HEK293 (cell line): Measurements from ENCODE around the gene MT1B.

Experiments
- EGR2 ChIP-seq: fragments of 450-650 bp; formaldehyde crosslinking; IDR thresholded peaks from 2 replicates; pipeline ENCODE4 v1.5.1; 2016; ENCODE audit warnings: low read depth, missing biosample characterization, missing genetic modification characterization
- HOXD13 ChIP-seq: sonication (generic); formaldehyde crosslinking; IDR thresholded peaks from 2 replicates; pipeline ENCODE4 v1.8.0; 2022; ENCODE audit warnings: missing genetic modification reagents, borderline replicate concordance
- KLF1 ChIP-seq: fragments of 450-650 bp; formaldehyde crosslinking; IDR thresholded peaks from 2 replicates; pipeline ENCODE4 v1.5.1; 2016; ENCODE audit warnings: missing biosample characterization, missing genetic modification characterization
- KLF16 ChIP-seq: fragments of 450-650 bp; formaldehyde crosslinking; IDR thresholded peaks from 2 replicates; pipeline ENCODE4 v1.5.1; 2017; ENCODE audit warnings: missing biosample characterization, missing genetic modification characterization
- KLF9 ChIP-seq: fragments of 450-650 bp; formaldehyde crosslinking; IDR thresholded peaks from 2 replicates; pipeline ENCODE4 v1.5.1; 2016; ENCODE audit warnings: missing biosample characterization, missing genetic modification characterization, low read depth
- ZBTB17 ChIP-seq: fragments of 450-650 bp; formaldehyde crosslinking; IDR thresholded peaks from 2 replicates; pipeline ENCODE4 v1.5.1; 2016; ENCODE audit warnings: missing biosample characterization, missing genetic modification characterization
- ZBTB20 ChIP-seq: fragments of 450-650 bp; formaldehyde crosslinking; IDR thresholded peaks from 2 replicates; pipeline ENCODE4 v1.5.1; 2016; ENCODE audit warnings: missing biosample characterization, missing genetic modification characterization
- ZBTB8A ChIP-seq: fragments of 450-650 bp; formaldehyde crosslinking; IDR thresholded peaks from 2 replicates; pipeline ENCODE4 v1.5.1; 2016; ENCODE audit warnings: missing biosample characterization, missing genetic modification characterization
- ZIC2 ChIP-seq: fragments of 450-650 bp; formaldehyde crosslinking; IDR thresholded peaks from 2 replicates; pipeline ENCODE4 v1.5.1; 2016; ENCODE audit warnings: missing biosample characterization, missing genetic modification characterization
- ZNF121 ChIP-seq: fragments of 450-650 bp; formaldehyde crosslinking; IDR thresholded peaks from 2 replicates; pipeline ENCODE4 v1.5.1; 2016; ENCODE audit warnings: missing biosample characterization, missing genetic modification characterization
- ZNF248 ChIP-seq: fragments of 450-650 bp; formaldehyde crosslinking; IDR thresholded peaks from 2 replicates; pipeline ENCODE4 v1.5.1; 2017; ENCODE audit warnings: missing biosample characterization, missing genetic modification characterization
- ZNF514 ChIP-seq: fragments of 450-650 bp; formaldehyde crosslinking; IDR thresholded peaks from 2 replicates; pipeline ENCODE4 v1.5.1; 2016; ENCODE audit warnings: missing biosample characterization, missing genetic modification characterization
- ZNF596 ChIP-seq: fragments of 450-650 bp; IDR thresholded peaks from 2 replicates; pipeline ENCODE4 v1.5.0; 2018; ENCODE audit warnings: missing biosample characterization, mild to moderate bottlenecking, missing genetic modification characterization, moderate library complexity
- ZNF660 ChIP-seq: fragments of 450-650 bp; IDR thresholded peaks from 2 replicates; pipeline ENCODE4 v1.5.1; 2018; ENCODE audit warnings: missing biosample characterization, mild to moderate bottlenecking, missing genetic modification characterization
- ZNF76 ChIP-seq: fragments of 450-650 bp; formaldehyde crosslinking; IDR thresholded peaks from 2 replicates; pipeline ENCODE4; 2016; ENCODE audit warnings: low read depth, missing biosample characterization, missing genetic modification characterization, borderline replicate concordance
- TF ChIP-seq, protein P1 (sequence below): fragments of 450-650 bp; formaldehyde crosslinking; IDR thresholded peaks from 2 replicates; pipeline ENCODE4 v1.5.1; 2016; ENCODE audit warnings: missing biosample characterization, missing genetic modification characterization
- TF ChIP-seq, protein P2 (sequence below): fragments of 450-650 bp; formaldehyde crosslinking; conservative IDR thresholded peaks from 2 replicates; pipeline ENCODE4 v1.5.1; 2016; ENCODE audit warnings: low read depth, missing biosample characterization, missing genetic modification characterization
- TF ChIP-seq, protein P3 (sequence below): fragments of 450-650 bp; formaldehyde crosslinking; IDR thresholded peaks from 2 replicates; pipeline ENCODE4 v1.5.1; 2016; ENCODE audit warnings: missing biosample characterization, missing genetic modification characterization, borderline replicate concordance
- TF ChIP-seq, protein P4 (sequence below): fragments of 450-650 bp; formaldehyde crosslinking; IDR thresholded peaks from 2 replicates; pipeline ENCODE4 v1.5.1; 2017; ENCODE audit warnings: missing biosample characterization, mild to moderate bottlenecking, missing genetic modification characterization, moderate library complexity
- TF ChIP-seq, protein P5 (sequence below): fragments of 450-650 bp; formaldehyde crosslinking; IDR thresholded peaks from 2 replicates; pipeline ENCODE4 v1.5.1; 2016; ENCODE audit warnings: missing biosample characterization, missing genetic modification characterization
- TF ChIP-seq, protein P6 (sequence below): fragments of 450-650 bp; formaldehyde crosslinking; optimal IDR thresholded peaks from 2 replicates; pipeline ENCODE3; 2016; ENCODE audit warnings: missing biosample characterization, mild to moderate bottlenecking, missing genetic modification characterization

The MT1B gene

DNA sequence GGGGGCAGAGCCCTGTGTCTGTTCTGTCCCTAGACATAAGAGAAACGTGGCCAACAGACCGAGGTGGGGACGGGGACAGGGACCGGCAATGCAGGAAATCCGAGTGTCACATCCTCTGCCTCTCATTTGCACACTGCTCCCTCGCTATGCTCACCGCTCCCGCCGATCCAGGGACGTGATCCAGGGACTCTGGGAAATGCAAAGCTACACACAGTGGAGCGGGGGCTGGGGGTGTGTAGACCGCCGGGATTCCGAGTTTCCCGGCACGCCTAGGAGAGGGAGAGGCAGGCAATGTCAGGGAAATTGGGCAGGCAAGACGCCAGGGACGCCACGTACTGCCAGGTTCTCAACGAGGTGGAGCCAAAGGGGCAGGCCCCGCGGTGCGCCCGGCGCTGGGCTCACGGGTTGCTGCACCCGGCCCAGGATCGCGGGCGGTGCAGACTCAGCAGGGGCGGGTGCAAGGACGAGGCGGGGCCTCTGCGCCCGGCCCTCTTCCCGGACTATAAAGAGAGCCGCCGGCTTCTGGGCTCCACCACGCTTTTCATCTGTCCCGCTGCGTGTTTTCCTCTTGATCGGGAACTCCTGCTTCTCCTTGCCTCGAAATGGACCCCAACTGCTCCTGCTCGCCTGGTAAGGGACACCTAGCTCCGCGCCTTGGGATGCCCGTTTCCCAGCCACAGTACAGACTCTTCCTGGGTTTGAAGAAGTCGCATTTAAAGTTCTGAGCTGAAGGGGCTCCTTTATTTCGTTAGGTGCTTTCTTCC, 30.4 kb downstream of the MT1B start, which contains the start of gene MT1X (continued):
- TF ChIP-seq, protein P1, sequence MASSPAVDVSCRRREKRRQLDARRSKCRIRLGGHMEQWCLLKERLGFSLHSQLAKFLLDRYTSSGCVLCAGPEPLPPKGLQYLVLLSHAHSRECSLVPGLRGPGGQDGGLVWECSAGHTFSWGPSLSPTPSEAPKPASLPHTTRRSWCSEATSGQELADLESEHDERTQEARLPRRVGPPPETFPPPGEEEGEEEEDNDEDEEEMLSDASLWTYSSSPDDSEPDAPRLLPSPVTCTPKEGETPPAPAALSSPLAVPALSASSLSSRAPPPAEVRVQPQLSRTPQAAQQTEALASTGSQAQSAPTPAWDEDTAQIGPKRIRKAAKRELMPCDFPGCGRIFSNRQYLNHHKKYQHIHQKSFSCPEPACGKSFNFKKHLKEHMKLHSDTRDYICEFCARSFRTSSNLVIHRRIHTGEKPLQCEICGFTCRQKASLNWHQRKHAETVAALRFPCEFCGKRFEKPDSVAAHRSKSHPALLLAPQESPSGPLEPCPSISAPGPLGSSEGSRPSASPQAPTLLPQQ (tag by site-specific recombination) = peak; percentile 73; the same call in 1 of the 2 replicates
- TF ChIP-seq HOXD13 (CRISPR knock-in tag) = no peak
- TF ChIP-seq, protein P2, sequence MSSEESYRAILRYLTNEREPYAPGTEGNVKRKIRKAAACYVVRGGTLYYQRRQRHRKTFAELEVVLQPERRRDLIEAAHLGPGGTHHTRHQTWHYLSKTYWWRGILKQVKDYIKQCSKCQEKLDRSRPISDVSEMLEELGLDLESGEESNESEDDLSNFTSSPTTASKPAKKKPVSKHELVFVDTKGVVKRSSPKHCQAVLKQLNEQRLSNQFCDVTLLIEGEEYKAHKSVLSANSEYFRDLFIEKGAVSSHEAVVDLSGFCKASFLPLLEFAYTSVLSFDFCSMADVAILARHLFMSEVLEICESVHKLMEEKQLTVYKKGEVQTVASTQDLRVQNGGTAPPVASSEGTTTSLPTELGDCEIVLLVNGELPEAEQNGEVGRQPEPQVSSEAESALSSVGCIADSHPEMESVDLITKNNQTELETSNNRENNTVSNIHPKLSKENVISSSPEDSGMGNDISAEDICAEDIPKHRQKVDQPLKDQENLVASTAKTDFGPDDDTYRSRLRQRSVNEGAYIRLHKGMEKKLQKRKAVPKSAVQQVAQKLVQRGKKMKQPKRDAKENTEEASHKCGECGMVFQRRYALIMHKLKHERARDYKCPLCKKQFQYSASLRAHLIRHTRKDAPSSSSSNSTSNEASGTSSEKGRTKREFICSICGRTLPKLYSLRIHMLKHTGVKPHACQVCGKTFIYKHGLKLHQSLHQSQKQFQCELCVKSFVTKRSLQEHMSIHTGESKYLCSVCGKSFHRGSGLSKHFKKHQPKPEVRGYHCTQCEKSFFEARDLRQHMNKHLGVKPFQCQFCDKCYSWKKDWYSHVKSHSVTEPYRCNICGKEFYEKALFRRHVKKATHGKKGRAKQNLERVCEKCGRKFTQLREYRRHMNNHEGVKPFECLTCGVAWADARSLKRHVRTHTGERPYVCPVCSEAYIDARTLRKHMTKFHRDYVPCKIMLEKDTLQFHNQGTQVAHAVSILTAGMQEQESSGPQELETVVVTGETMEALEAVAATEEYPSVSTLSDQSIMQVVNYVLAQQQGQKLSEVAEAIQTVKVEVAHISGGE (tag by site-specific recombination) = peak; percentile 42; the same call in 1 of the 2 replicates
- TF ChIP-seq ZNF514 = no peak
- TF ChIP-seq, protein P3, sequence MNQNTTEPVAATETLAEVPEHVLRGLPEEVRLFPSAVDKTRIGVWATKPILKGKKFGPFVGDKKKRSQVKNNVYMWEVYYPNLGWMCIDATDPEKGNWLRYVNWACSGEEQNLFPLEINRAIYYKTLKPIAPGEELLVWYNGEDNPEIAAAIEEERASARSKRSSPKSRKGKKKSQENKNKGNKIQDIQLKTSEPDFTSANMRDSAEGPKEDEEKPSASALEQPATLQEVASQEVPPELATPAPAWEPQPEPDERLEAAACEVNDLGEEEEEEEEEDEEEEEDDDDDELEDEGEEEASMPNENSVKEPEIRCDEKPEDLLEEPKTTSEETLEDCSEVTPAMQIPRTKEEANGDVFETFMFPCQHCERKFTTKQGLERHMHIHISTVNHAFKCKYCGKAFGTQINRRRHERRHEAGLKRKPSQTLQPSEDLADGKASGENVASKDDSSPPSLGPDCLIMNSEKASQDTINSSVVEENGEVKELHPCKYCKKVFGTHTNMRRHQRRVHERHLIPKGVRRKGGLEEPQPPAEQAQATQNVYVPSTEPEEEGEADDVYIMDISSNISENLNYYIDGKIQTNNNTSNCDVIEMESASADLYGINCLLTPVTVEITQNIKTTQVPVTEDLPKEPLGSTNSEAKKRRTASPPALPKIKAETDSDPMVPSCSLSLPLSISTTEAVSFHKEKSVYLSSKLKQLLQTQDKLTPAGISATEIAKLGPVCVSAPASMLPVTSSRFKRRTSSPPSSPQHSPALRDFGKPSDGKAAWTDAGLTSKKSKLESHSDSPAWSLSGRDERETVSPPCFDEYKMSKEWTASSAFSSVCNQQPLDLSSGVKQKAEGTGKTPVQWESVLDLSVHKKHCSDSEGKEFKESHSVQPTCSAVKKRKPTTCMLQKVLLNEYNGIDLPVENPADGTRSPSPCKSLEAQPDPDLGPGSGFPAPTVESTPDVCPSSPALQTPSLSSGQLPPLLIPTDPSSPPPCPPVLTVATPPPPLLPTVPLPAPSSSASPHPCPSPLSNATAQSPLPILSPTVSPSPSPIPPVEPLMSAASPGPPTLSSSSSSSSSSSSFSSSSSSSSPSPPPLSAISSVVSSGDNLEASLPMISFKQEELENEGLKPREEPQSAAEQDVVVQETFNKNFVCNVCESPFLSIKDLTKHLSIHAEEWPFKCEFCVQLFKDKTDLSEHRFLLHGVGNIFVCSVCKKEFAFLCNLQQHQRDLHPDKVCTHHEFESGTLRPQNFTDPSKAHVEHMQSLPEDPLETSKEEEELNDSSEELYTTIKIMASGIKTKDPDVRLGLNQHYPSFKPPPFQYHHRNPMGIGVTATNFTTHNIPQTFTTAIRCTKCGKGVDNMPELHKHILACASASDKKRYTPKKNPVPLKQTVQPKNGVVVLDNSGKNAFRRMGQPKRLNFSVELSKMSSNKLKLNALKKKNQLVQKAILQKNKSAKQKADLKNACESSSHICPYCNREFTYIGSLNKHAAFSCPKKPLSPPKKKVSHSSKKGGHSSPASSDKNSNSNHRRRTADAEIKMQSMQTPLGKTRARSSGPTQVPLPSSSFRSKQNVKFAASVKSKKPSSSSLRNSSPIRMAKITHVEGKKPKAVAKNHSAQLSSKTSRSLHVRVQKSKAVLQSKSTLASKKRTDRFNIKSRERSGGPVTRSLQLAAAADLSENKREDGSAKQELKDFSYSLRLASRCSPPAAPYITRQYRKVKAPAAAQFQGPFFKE (tag by site-specific recombination) = no peak
- peak; percentile 77 for TF ChIP-seq ZBTB17 (tag by site-specific recombination)
- no peak for TF ChIP-seq ZNF248 (tag by site-specific recombination)
- peak; percentile 46 for TF ChIP-seq EGR2 (tag by site-specific recombination)
- no peak for TF ChIP-seq ZNF121
- peak; percentile 84 for TF ChIP-seq ZNF76
- TF ChIP-seq, protein P4, sequence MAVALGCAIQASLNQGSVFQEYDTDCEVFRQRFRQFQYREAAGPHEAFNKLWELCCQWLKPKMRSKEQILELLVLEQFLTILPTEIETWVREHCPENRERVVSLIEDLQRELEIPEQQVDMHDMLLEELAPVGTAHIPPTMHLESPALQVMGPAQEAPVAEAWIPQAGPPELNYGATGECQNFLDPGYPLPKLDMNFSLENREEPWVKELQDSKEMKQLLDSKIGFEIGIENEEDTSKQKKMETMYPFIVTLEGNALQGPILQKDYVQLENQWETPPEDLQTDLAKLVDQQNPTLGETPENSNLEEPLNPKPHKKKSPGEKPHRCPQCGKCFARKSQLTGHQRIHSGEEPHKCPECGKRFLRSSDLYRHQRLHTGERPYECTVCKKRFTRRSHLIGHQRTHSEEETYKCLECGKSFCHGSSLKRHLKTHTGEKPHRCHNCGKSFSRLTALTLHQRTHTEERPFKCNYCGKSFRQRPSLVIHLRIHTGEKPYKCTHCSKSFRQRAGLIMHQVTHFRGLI (tag by site-specific recombination) = 0 out of 2 replicates have a peak, but pooled peaks have one; percentile 35
- 0 out of 2 replicates have a peak, but pooled peaks have one; percentile 33 for TF ChIP-seq KLF16
- peak; percentile 74 for TF ChIP-seq ZBTB20 (tag by site-specific recombination)
- TF ChIP-seq ZIC2 = peak; percentile 66
- TF ChIP-seq ZNF660 (tag by site-specific recombination) = 0 out of 2 replicates have a peak, but pooled peaks have one; percentile 24
- TF ChIP-seq ZBTB8A = peak; percentile 96
- TF ChIP-seq ZNF596 = no peak
- no peak for TF ChIP-seq KLF9 (tag by site-specific recombination)
- TF ChIP-seq, protein P5, sequence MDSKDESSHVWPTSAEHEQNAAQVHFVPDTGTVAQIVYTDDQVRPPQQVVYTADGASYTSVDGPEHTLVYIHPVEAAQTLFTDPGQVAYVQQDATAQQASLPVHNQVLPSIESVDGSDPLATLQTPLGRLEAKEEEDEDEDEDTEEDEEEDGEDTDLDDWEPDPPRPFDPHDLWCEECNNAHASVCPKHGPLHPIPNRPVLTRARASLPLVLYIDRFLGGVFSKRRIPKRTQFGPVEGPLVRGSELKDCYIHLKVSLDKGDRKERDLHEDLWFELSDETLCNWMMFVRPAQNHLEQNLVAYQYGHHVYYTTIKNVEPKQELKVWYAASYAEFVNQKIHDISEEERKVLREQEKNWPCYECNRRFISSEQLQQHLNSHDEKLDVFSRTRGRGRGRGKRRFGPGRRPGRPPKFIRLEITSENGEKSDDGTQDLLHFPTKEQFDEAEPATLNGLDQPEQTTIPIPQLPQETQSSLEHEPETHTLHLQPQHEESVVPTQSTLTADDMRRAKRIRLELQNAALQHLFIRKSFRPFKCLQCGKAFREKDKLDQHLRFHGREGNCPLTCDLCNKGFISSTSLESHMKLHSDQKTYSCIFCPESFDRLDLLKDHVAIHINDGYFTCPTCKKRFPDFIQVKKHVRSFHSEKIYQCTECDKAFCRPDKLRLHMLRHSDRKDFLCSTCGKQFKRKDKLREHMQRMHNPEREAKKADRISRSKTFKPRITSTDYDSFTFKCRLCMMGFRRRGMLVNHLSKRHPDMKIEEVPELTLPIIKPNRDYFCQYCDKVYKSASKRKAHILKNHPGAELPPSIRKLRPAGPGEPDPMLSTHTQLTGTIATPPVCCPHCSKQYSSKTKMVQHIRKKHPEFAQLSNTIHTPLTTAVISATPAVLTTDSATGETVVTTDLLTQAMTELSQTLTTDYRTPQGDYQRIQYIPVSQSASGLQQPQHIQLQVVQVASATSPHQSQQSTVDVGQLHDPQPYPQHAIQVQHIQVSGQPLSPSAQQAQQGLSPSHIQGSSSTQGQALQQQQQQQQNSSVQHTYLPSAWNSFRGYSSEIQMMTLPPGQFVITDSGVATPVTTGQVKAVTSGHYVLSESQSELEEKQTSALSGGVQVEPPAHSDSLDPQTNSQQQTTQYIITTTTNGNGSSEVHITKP = peak; percentile 50
- peak; percentile 49; the same call in 1 of the 2 replicates for TF ChIP-seq KLF1
- TF ChIP-seq, protein P6, sequence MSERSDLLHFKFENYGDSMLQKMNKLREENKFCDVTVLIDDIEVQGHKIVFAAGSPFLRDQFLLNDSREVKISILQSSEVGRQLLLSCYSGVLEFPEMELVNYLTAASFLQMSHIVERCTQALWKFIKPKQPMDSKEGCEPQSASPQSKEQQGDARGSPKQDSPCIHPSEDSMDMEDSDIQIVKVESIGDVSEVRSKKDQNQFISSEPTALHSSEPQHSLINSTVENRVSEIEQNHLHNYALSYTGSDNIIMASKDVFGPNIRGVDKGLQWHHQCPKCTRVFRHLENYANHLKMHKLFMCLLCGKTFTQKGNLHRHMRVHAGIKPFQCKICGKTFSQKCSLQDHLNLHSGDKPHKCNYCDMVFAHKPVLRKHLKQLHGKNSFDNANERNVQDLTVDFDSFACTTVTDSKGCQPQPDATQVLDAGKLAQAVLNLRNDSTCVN (tag by site-specific recombination) = peak; percentile 37
